K562 (cell line): ENCODE measurements around the gene DDRGK1. TPM values are rescaled to one million over a fixed set of nuclear protein-coding genes. Genes with fewer than 3 reads are reported as not detected.

Experiments used
- ARID2 ChIP-seq: fragments of 450-650 bp; IDR thresholded peaks from 2 replicates; pipeline ENCODE4 v1.6.1; 2017; ENCODE audit warnings: antibody characterized with exemption, mild to moderate bottlenecking
- CREB3 ChIP-seq: fragments of 450-650 bp; conservative IDR thresholded peaks from 2 replicates; pipeline ENCODE4 v1.6.1; 2016; ENCODE audit warnings: missing genetic modification characterization, low read depth, mild to moderate bottlenecking, missing compliant biosample characterization, moderate library complexity
- ETV6 ChIP-seq, 3 experiments: fragments of 150-350 bp in 1 of 3; sonication (generic) in 1 of 3; formaldehyde crosslinking in 1 of 3; IDR thresholded peaks; 2 replicates each; pipeline versions ENCODE4 v1.6.1 to v1.8.0; 2014 to 2022; ENCODE audit warnings: borderline replicate concordance in 2 of 3, low read depth in 2 of 3, antibody characterized with exemption in 1 of 3, low read length in 1 of 3, mild to moderate bottlenecking in 1 of 3, missing genetic modification reagents in 1 of 3
- HMG20A ChIP-seq: fragments of 450-650 bp; formaldehyde crosslinking; conservative IDR thresholded peaks from 2 replicates; pipeline ENCODE4 v1.4.0; 2020; ENCODE audit warnings: mild to moderate bottlenecking, mixed read lengths
- MAZ ChIP-seq, 2 experiments: fragments of 450-650 bp in 1 of 2; sonication (generic) in 1 of 2; formaldehyde crosslinking; IDR thresholded peaks in 1 of 2; conservative IDR thresholded peaks in 1 of 2; 2 replicates each; pipeline versions ENCODE4 v1.4.0 to v1.5.0; 2020; ENCODE audit warnings: mild to moderate bottlenecking in 1 of 2, missing genetic modification reagents in 1 of 2
- MITF ChIP-seq: IDR thresholded peaks from 2 replicates; pipeline ENCODE4 v1.6.1; 2014; ENCODE audit warnings: antibody characterized with exemption
- MNT ChIP-seq, 2 experiments: fragments of 450-650 bp; conservative IDR thresholded peaks; 2 replicates each; pipeline ENCODE4 v1.6.1; 2017; ENCODE audit warnings: mild to moderate bottlenecking in 2 of 2, moderate library complexity in 2 of 2
- RBM25 ChIP-seq: fragments of 200-400 bp; formaldehyde crosslinking; IDR thresholded peaks from 2 replicates; pipeline ENCODE4 v1.6.1; 2018; ENCODE audit warnings: low read length, low read depth, moderate library complexity; ENCODE audit not compliant: severe bottlenecking
- RBM34 ChIP-seq: fragments of 200-400 bp; formaldehyde crosslinking; IDR thresholded peaks from 2 replicates; pipeline ENCODE4 v1.6.1; 2018; ENCODE audit warnings: low read length, borderline replicate concordance; ENCODE audit not compliant: insufficient read depth
- SMARCA5 ChIP-seq: fragments of 450-650 bp; IDR thresholded peaks from 2 replicates; pipeline ENCODE4 v1.6.1; 2016
- TCF7L2 ChIP-seq: fragments of 150-350 bp; IDR thresholded peaks from 2 replicates; pipeline ENCODE4 v1.6.1; 2016; ENCODE audit warnings: low read depth, mild to moderate bottlenecking, low read length, moderate library complexity
- TGIF2 ChIP-seq: sonication (generic); formaldehyde crosslinking; IDR thresholded peaks from 2 replicates; pipeline ENCODE4 v1.8.1; 2022; ENCODE audit warnings: mild to moderate bottlenecking, missing genetic modification reagents, moderate library complexity
- VEZF1 ChIP-seq: fragments of 200-800 bp; sonication (Bioruptor generic); IDR thresholded peaks from 2 replicates; pipeline ENCODE4 v1.6.1; 2017; ENCODE audit warnings: missing genetic modification characterization, missing compliant biosample characterization
- ZC3H4 ChIP-seq: sonication (generic); formaldehyde crosslinking; IDR thresholded peaks from 2 replicates; pipeline ENCODE4 v1.9.0; 2021; ENCODE audit warnings: missing genetic modification reagents, borderline replicate concordance
- ZFP91 ChIP-seq: sonication (generic); formaldehyde crosslinking; IDR thresholded peaks from 2 replicates; pipeline ENCODE4 v1.8.0; 2022; ENCODE audit warnings: mild to moderate bottlenecking, missing genetic modification reagents
- ZNF395 ChIP-seq: fragments of 200-800 bp; sonication (Bioruptor generic); IDR thresholded peaks from 2 replicates; pipeline ENCODE4 v1.6.1; 2017; ENCODE audit warnings: missing genetic modification characterization, missing compliant biosample characterization
- ZNF77 ChIP-seq: fragments of 250-450 bp; sonication (Bioruptor Pico); IDR thresholded peaks from 2 replicates; pipeline ENCODE4 v1.5.0; 2020
- polyA plus RNA-seq, 8 experiments: library from polyadenylated mRNA; depleted of rRNA in 4 of 8; stranded (reverse) in 5 of 8; unstranded in 3 of 8; fragments of >200 nt; fragmentation: Nextera tagmentation in 2 of 8; fragmentation: Illumina TruSeq in 1 of 8; extraction: Ambion mirVana in 2 of 8; extraction: Trizol in 1 of 8; gene quantifications; 2 replicates each; pipeline versions ENCODE4 v1.2.1 to v1.2.3, GENCODE V29; 2011 to 2014; ENCODE audit warnings: inconsistent platforms in 1 of 8, missing spikeins in 1 of 8
- total RNA-seq, 7 experiments: library from RNA; depleted of rRNA in 6 of 7; stranded (reverse); fragments of >200 nt in 6 of 7; fragmentation: Illumina TruSeq in 2 of 7; extraction: Trizol in 2 of 7; gene quantifications; 2 replicates each; pipeline versions ENCODE4 v1.2.1 to v1.2.3, GENCODE V29; 2011 to 2021; ENCODE audit warnings: low replicate concordance in 1 of 7

The DDRGK1 gene
- total and polyA plus RNA-seq, 9 of the 15 experiments (the other 6 are each of a cell fraction or from before 2014, with no cell fraction given), result 2.3 to 54.4 (median 29.1) TPM

- TF ChIP-seq ETV6 (IDR thresholded peaks at IDR 0.05; ENCODE audit: borderline replicate concordance in 1 of 2, low read depth in 2 of 2, low read length in 1 of 2) (no peak), ETV6 (CRISPR knock-in tag; IDR thresholded peaks at IDR 0.05; ENCODE audit: borderline replicate concordance) (no peak), HMG20A (CRISPR knock-in tag) (no peak), ARID2 (no peak), ZFP91 (no peak), RBM25 (no peak), TGIF2 (CRISPR knock-in tag) (0 out of 2 replicates have a peak, but pooled peaks have one; percentile 29), MNT (conservative IDR thresholded peaks at IDR 0.05) (peak in 1 of 2 experiments; percentile 45; a peak in 2 of 4 replicates), CREB3 (tag) (no peak), ZNF395 (peak; percentile 32; the same call in 1 of the 2 replicates), ZC3H4 (CRISPR knock-in tag) (no peak), RBM34 (no peak), MITF (no peak), TCF7L2 (no peak), SMARCA5 (no peak), VEZF1 (CRISPR knock-in tag) (peak; percentile 83), MAZ (CRISPR knock-in tag; conservative IDR thresholded peaks at IDR 0.05 in 1 of 2, IDR thresholded peaks at IDR 0.05 in 1 of 2) (peak in 1 of 2 experiments; percentile 31; a peak in 2 of 4 replicates), ZNF77 (CRISPR knock-in tag) (no peak)
Measured at GRCh38 chr20:3172933-3173609, 31.4 kb downstream of the DDRGK1 start, which contains the start of gene LZTS3 (continued).
